HTR-8/SVneo (cell line): ENCODE measurements around the gene PASD1.
"Not testable (repeated sequence)": the region's sequence is repeated elsewhere in the genome, so short reads cannot be mapped to it uniquely, and the experiment has no call there.

Source experiments
- DNase-seq: peaks from one replicate; pipeline ENCODE4 v3.0.0; 2011; ENCODE audit warnings: low spot score, mixed read lengths; ENCODE audit not compliant: insufficient read length
- FAIRE-seq: peaks from 2 replicates; lab custom pipeline; 2011; peaks lifted over from hg19 to GRCh38; lab: Jason Lieb, UNC

PASD1 gene, protein sequence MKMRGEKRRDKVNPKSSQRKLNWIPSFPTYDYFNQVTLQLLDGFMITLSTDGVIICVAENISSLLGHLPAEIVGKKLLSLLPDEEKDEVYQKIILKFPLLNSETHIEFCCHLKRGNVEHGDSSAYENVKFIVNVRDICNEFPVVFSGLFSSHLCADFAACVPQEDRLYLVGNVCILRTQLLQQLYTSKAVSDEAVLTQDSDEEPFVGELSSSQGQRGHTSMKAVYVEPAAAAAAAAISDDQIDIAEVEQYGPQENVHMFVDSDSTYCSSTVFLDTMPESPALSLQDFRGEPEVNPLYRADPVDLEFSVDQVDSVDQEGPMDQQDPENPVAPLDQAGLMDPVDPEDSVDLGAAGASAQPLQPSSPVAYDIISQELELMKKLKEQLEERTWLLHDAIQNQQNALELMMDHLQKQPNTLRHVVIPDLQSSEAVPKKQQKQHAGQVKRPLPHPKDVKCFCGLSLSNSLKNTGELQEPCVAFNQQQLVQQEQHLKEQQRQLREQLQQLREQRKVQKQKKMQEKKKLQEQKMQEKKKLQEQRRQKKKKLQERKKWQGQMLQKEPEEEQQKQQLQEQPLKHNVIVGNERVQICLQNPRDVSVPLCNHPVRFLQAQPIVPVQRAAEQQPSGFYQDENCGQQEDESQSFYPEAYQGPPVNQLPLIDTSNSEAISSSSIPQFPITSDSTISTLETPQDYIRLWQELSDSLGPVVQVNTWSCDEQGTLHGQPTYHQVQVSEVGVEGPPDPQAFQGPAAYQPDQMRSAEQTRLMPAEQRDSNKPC

GRCh38 chrX:151563449-151563848, at the start of gene PASD1:
TSS of gene PASD1 (plus strand) at chrX:151563675. CDS start at chrX:151601554, 37,879 bp downstream.
- FAIRE-seq (no peak), DNase-seq (no peak)

DNA sequence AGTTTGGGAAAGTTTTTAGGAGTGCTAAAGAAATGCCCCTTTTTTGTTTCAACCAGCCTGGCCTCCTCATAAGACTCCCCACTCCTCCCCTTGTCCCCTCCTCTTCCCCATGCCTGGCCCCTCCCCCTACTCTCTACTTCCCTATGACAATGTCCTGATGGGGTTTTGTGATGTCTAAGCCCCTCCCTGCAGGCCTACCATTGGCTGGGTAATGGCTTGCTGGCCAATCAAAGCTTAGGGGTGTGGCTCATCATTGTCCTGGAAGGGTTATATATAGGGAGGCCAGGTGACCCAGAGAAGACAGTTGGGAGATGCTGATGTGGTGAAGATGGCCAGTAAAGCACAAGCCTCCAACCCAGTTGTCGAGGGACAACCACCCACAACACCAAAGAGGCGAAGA, 48.2 kb upstream of the PASD1 start:
- FAIRE-seq (no peak), DNase-seq (no peak)

DNA sequence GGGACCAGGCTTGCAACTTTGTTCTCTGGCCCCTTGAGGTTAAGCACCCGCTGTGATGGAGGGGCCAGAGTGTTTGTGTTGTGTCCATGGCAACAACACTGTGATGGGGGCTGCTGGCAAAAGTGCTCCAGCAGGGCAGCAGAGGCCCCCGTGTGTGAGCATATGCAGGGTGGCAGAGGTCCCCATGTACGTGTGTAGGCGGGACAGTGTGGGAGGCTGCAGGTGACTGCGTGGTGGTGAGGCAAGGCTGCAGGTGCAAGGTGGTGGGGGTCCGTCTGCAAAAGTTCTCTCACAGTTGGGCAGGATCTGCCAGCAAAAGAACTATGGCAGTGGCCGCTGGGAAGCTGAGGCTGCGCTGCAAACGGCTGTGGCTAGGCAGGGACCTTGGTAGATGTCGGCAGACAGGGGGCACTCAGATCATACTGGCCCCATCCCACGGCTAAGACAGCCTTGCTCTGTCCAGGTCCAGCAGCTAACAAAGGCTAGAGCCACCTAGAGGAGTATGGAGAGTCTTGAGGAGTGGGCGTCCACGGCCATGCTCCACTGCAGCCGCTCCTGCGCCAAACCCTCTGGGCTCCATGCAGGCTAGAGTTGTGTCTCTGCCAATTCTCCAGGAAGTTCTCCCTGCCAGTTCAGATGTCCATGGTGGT, 46.8 kb upstream of the PASD1 start:
- FAIRE-seq (no peak), DNase-seq (no peak)

- DNase-seq (no peak), FAIRE-seq (no peak)
Observed at GRCh38 chrX:151517421-151517820, 46.1 kb upstream of the PASD1 start.

GRCh38 chrX:151523351-151523750, 40.1 kb upstream of the PASD1 start:
- DNase-seq: no peak
- no peak for FAIRE-seq

- DNase-seq (no peak), FAIRE-seq (no peak)
Observed at GRCh38 chrX:151536571-151536970, 26.9 kb upstream of the PASD1 start.

DNA sequence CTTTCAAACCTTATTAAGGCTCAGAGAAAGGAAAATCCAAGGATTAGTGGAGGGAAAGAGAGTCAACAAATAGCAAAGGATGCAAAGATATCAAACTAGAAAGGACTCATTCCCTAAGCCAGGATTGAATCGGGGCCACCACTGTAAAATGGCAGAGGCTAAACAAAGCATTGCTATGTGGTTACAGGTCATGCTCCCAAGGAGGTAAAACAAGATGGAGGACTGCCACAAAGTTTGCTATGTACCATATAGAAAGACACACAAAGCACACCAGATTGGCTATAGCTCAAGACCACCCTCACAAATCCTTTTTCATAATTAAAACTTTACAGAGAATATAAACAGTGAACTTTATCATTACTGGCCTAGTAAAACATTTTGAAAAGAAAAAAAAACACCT, 25.9 kb upstream of the PASD1 start:
- FAIRE-seq: no peak

GRCh38 chrX:151538190-151539122, 25.0 kb upstream of the PASD1 start:
- no peak for FAIRE-seq
- DNase-seq: no peak

More for the DNA sequence above, 25.9 kb upstream of the PASD1 start:
- no peak for DNase-seq

- DNase-seq: no peak
- no peak for FAIRE-seq
Observed at GRCh38 chrX:151543706-151544105, 19.8 kb upstream of the PASD1 start.

DNA sequence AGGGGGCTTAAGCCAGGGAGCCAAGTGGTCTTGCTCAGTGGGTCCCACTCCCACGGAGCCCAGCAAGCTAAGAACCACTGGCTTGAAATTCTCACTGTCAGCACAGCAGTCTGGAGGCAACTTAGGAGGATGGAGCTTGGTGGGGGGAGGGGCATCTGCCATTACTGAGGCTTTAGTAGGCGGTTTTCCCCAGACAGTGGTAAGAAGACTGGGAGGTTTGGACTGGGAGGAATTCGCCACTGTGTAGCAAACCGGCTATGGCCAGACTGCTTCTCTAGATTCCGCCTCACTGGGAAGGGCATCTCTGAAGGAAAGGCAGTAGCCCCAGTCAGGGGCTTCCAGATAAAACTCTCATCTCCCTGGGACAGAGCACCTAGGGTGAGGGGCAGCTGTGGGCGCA, 17.2 kb upstream of the PASD1 start:
- not testable (repeated sequence) for DNase-seq, FAIRE-seq

GRCh38 chrX:151551176-151551575, 12.3 kb upstream of the PASD1 start:
- DNase-seq, FAIRE-seq: not testable (repeated sequence)

DNA sequence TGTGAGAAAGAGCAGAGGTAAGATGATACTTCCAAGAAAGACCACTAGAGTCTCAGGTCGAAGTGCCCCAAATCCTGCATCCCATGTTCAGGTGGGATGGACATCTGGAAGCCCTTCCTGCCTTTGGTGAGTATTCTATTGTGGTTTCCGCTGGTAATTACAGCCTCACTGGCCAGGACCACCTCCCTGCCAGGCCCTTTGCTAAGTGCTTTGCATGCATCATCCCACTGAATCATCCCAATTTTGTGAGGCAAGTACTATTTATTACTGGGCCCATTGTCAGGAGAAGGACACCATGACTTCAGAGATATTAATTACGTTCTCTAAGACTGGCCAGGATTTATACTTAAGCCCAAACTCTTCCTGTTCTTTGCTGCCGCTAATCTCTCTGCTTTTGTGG, 10.7 kb upstream of the PASD1 start:
- FAIRE-seq (no peak), DNase-seq (no peak)

- DNase-seq, FAIRE-seq: not testable (repeated sequence)
Observed at GRCh38 chrX:151555301-151555700, 8.2 kb upstream of the PASD1 start.

- not testable (repeated sequence) for DNase-seq, FAIRE-seq
Observed at GRCh38 chrX:151562485-151562884, 990 bp upstream of the PASD1 start.

DNA sequence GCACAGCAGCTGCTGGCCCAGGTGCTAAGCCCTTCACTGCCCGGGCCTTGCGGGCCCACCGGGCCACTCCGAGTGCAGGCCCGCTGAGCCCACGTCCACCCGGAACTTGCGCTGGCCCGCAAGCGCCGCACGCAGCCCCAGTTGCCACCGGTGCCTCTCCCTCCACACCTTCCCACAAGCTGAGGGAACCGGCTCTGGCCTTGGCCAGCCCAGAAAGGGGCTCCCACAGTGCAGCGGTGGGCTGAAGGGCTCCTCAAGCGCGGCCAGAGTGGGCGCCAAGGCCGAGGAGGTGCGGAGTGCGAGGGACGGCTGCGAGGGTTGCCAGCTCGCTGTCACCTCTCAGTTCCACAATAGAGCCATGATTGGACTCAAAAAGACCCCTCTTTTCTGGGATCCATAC, 472 bp upstream of the PASD1 start:
- DNase-seq, FAIRE-seq: not testable (repeated sequence)

- no peak for FAIRE-seq
- no peak for DNase-seq
Observed at GRCh38 chrX:151564035-151564434, 560 bp downstream of the PASD1 start.

DNA sequence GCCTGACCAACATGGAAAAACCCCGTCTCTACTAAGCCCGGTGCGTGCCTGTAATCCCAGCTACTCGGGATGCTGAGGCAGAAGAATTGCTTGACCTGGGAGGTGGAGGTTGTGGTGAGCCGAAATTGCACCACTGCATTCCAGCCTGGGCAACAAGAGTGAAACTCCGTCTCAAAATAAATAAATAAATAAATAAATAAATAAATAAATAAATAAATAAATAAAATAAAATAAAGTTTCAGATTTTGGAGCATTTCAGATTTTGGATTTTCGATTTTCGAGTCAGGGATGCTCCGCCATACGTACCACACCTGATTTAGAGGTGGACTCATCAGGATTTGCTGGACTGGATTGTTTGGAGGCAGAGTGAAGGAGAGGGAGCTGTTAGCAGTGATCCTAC, 3.4 kb downstream of the PASD1 start:
- not testable (repeated sequence) for DNase-seq, FAIRE-seq

DNA sequence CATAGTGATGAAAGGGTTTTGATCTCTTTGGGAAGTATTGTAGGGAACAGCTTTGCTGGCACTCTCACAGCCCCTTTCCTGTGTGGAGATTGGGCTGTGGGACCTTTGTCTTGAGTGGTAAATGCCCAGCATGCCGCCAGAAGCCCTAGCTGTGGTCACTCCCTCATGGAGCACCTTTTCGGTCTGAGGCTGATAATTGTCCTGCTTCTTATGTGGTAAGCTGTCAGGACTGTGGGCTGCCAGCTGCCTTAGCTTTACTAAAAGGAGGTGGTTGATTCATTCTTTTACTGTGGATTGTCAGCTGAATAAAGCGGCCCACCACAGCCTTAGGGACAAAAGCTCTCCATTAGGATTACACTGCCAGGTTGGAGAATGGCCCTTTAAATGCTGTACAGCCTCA, 7.1 kb downstream of the PASD1 start:
- DNase-seq (no peak), FAIRE-seq (no peak)

DNA sequence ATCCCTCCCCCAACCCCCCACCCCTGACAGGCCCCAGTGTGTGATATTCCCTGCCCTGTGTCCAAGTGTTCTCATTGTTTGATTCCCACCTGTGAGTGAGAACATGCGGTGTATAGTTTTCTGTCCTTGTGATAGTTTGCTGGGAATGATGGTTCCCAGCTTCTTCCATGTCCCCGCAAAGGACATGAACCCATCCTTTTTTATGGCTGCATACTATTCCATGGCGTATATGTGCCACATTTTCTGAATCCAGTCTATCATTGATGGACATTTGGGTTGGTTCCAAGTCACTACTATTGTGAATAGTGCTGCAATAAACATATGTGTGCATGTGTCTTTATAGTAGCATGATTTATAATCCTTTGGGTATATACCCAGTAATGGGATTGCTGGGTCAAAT, 29.9 kb downstream of the PASD1 start:
- DNase-seq, FAIRE-seq: not testable (repeated sequence)

- FAIRE-seq (no peak), DNase-seq (no peak)
Observed at GRCh38 chrX:151596282-151596681, 32.8 kb downstream of the PASD1 start.
